Activated CD4-positive, alpha-beta memory T cell treated with anti-CD3 and anti-CD28 coated beads for 36 hours (primary cell): ENCODE data around the gene CLNS1A. TPM values are rescaled to one million over a fixed set of nuclear protein-coding genes. Genes with fewer than 3 reads are reported as not detected.
A peak's percentile ranks its signal among the peaks of the same experiment; 100 is the strongest.

Experiments used
- CTCF ChIA-PET: fragments of 350-600 bp; sonication (Branson Sonifier 250); formaldehyde crosslinking; loops from one replicate; lab custom pipeline; 2021; ENCODE audit warnings: antibody characterized with exemption, inconsistent platforms; lab: Charles Lee
- POLR2A ChIA-PET: fragments of 350-600 bp; sonication (Branson Sonifier 250); formaldehyde crosslinking; loops from one replicate; lab custom pipeline; 2021; ENCODE audit warnings: antibody characterized with exemption; lab: Charles Lee
- DNase-seq: peaks from one replicate; pipeline ENCODE4 v3.0.0-alpha.2; 2020
- H3K27ac Mint-ChIP-seq: one replicate; pipeline ENCODE4 v1.8.0; 2021; ENCODE audit warnings: mixed read lengths
- H3K27me3 Mint-ChIP-seq: one replicate; pipeline ENCODE4 v1.8.0; 2021; ENCODE audit warnings: mixed read lengths
- H3K36me3 Mint-ChIP-seq: one replicate; pipeline ENCODE4 v1.8.0; 2021; ENCODE audit warnings: mixed read lengths
- H3K4me1 Mint-ChIP-seq: one replicate; pipeline ENCODE4 v1.8.0; 2021; ENCODE audit warnings: low read depth, mixed read lengths
- H3K4me3 Mint-ChIP-seq: one replicate; pipeline ENCODE4 v1.8.0; 2021; ENCODE audit warnings: mild to moderate bottlenecking, mixed read lengths
- H3K9me3 Mint-ChIP-seq: one replicate; pipeline ENCODE4 v1.8.0; 2021; ENCODE audit warnings: mixed read lengths
- intact Hi-C: fragments of 100-400 bp; cut with micrococcal nuclease; formaldehyde crosslinking; loops from one replicate; pipeline ENCODE4 v1.15.1; 2023
- total RNA-seq, 2 experiments: library from RNA; stranded (reverse); gene quantifications; one replicate each; pipeline ENCODE4 v1.2.3, GENCODE V29; 2021

Gene CLNS1A
- total RNA-seq, 2 experiments from 2014 or later, result 199 to 200 TPM

DNA sequence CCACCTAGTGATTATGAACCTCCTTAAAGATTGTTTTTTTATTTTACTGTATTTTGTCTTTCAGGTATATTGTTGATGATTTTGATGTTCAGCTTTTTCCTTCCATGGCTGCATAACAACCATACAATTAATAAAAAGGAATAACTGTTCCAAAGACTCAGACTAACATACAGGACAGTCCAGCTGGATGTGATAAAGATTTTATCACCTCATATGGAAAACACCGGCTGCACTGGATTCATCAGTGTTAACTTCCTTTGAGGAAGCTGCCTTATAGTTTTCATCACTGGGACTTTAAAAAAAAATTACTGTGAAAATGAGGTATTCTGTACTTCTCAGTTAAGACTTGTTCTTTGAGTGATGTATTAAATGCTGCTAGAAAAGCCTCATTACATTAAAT, 28.4 kb downstream of the CLNS1A start:
- ChIA-PET POLR2A (no interaction called here), CTCF (interaction anchor here (3.0 kb wide), 1 partner anchor 10 kb away, joined by 12 read pairs; no protein-coding TSS in a partner anchor)
- Mint-ChIP-seq H3K36me3 (peaks cover 35% of the 10 kb centered on the region), H3K4me1 (no peaks in the 10 kb centered on the region), H3K27me3 (no peaks in the 10 kb centered on the region), H3K27ac (no peak overlapping the region), H3K4me3 (no peak overlapping the region), H3K9me3 (no peaks in the 10 kb centered on the region)
- intact Hi-C loops, result no loop called here
- no peak for DNase-seq

DNA sequence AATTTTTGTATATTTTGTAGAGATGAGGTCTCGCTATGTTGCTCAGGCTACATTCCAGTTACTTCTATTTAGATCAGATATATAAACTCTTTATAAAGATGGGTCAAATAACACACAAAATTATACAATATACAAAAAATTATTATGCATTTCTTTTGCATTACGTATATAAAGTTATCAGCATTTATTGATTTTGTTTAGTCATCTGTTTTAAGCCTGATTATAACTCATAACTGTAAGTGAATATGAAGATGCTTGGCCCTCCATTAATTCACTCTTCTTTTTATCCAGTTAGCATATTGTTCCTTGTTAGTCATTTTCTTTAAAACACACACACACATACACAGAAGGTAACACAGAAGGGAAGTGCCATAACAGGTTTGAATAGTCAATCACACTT, 33.3 kb downstream of the CLNS1A start:
- CTCF ChIA-PET, result interaction anchor here (3.6 kb wide), 1 partner anchor 15 kb away, joined by 22 read pairs; no protein-coding TSS in a partner anchor
- intact Hi-C loops, result no loop called here
- peaks cover 19% of the 10 kb centered on the region for H3K36me3 Mint-ChIP-seq

DNA sequence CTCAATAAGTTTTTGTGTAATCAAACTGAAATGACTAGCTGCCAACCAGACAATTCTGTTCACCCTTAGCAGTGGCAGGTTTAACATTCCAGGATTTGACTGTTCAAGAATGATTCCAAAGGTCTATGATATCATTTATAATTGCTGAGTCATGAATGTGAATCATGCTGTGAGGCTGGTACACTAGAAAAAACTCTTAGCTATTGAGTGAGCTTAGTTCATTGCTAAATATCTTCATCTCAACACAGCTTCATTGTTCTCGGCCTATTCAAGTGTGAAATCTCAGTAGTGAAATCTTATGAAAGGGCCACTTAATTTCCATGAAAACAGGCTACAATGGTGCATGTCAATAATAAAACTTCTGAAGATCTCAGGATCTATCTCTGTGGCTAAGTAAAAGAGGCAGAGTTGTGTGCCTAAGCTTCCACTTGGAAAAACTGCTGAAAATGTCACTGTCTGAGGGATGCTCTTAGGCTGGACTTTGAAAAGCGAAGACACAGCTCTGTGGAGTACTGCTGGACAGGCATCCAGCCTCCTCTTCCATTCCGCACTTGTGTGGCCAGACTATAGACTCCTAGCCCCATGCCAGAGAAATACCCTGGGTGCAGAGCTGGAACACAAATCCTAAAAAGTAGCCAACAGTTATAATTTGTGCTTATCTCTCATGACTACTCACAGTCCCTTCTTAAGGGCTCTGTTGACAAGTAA, 35.1 kb downstream of the CLNS1A start:
- Mint-ChIP-seq H3K9me3 (no peaks in the 10 kb centered on the region), H3K4me3 (no peak overlapping the region), H3K36me3 (peaks cover 11% of the 10 kb centered on the region), H3K27me3 (no peaks in the 10 kb centered on the region), H3K27ac (no peak overlapping the region), H3K4me1 (no peaks in the 10 kb centered on the region)
- no peak for DNase-seq
- POLR2A ChIA-PET, result no interaction called here
- CTCF ChIA-PET, result interaction anchor here (0.9 to 3.6 kb wide), 2 partner anchors 17 to 410 kb away, joined by 3 to 22 read pairs; no protein-coding TSS in a partner anchor
- intact Hi-C loops, result no loop called here

More for the DNA sequence above, 33.3 kb downstream of the CLNS1A start:
- Mint-ChIP-seq H3K27me3 (no peaks in the 10 kb centered on the region), H3K4me1 (no peaks in the 10 kb centered on the region), H3K27ac (no peak overlapping the region), H3K9me3 (no peaks in the 10 kb centered on the region), H3K4me3 (no peak overlapping the region)
- DNase-seq, result no peak
- POLR2A ChIA-PET, result no interaction called here

DNA sequence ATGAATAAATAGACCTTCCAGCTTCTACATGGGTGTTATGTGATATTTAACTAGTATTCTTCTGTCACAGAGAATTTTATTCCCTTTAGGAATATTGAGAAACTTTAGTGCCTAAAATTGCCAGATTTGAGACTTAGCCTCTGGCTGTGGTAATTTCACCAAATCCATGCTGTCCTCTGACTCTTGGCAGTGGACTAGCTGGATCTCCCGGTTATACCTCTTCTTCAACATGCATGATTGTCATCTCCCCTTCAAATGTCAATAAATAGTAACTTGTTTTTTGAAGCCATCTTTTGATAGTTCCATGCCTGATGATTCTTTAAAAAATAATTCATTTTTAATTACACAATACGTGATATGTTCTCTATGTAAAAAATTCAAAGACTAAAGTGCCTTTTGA, 39.4 kb downstream of the CLNS1A start:
- Mint-ChIP-seq H3K4me3 (no peak overlapping the region), H3K36me3 (peaks cover 6% of the 10 kb centered on the region), H3K4me1 (no peaks in the 10 kb centered on the region), H3K27ac (no peak overlapping the region), H3K27me3 (no peaks in the 10 kb centered on the region), H3K9me3 (no peaks in the 10 kb centered on the region)
- POLR2A ChIA-PET, result interaction anchor here (0.6 kb wide), 1 partner anchor 9 kb away, joined by 3 read pairs; no protein-coding TSS in a partner anchor
- CTCF ChIA-PET, result interaction anchor here (1.6 kb wide), 1 partner anchor 21 kb away, joined by 4 read pairs; no protein-coding TSS in a partner anchor
- no peak for DNase-seq
- intact Hi-C loops, result no loop called here

DNA sequence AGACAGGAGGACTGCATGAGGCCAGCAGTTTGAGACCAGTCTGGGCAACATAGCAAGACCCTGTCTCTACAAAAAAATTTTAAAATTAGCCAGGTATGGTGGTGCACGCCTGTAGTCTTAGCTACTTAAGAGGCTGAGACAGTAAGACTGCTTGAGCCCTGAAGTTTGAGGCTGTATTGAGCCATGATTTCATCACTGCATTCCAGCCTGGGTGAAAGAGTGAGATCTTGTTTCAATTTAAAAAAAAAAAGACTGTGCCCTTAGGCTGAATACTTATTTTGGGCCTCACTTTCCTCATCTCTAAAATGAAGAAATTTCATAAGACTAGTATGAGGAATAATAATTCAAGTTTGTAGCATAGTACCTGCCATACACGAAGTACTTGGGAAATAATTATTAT, 41.0 kb downstream of the CLNS1A start:
- Mint-ChIP-seq H3K4me1 (no peaks in the 10 kb centered on the region), H3K27ac (no peak overlapping the region), H3K9me3 (no peaks in the 10 kb centered on the region), H3K27me3 (no peaks in the 10 kb centered on the region), H3K4me3 (no peak overlapping the region), H3K36me3 (peaks cover 3% of the 10 kb centered on the region)
- ChIA-PET CTCF (no interaction called here), POLR2A (no interaction called here)
- intact Hi-C loops, result no loop called here
- DNase-seq, result no peak

DNA sequence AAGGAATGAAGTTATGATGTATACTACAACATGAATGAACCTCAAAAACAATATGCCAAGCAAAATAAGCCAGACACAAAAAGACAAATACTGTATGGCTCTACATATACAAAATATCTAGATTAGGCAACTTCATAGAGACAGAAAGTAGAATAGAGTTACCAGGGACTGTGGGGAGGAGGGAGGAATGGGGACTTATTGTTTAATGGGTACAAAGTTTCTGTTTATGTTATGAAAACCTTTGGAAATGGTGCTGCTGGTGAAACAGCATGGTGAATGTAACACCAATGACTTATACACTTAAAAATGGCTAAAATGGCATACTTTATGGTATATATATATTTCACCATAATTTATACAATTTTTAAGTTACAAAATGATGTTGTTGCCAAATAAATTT, 43.7 kb downstream of the CLNS1A start:
- CTCF ChIA-PET, result interaction anchor here (1.2 kb wide), 1 partner anchor 37 kb away, joined by 3 read pairs; no protein-coding TSS in a partner anchor
- POLR2A ChIA-PET, result no interaction called here
- no peaks in the 10 kb centered on the region for H3K9me3 Mint-ChIP-seq

DNA sequence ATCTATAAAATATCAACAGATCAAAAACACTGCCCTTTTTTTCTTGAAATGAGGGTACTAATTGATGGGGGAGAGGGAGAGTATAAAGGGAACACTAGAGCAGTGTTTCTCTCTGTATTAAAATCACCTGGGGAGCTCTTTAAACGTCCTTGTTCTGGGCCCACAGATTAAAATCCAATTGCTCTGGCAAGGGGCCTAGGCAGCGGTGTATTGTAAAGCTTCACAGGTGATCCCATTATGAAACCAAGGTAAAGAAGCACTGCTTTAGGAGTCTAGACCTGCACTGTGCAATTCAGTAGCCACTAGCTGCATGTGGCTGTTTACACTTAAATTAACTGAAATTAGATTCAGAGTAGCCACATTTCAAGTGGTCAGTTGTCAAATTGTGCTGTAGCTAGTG, 44.9 kb downstream of the CLNS1A start:
- intact Hi-C loops, result no loop called here
- ChIA-PET CTCF (interaction anchor here (1.1 kb wide), 1 partner anchor 27 kb away, joined by 3 read pairs; no protein-coding TSS in a partner anchor), POLR2A (no interaction called here)
- no peak overlapping the region for H3K4me3 Mint-ChIP-seq
- no peak for DNase-seq
- H3K4me1 Mint-ChIP-seq, result peaks cover 18% of the 10 kb centered on the region
- no peaks in the 10 kb centered on the region for H3K9me3 Mint-ChIP-seq
- H3K36me3 Mint-ChIP-seq, result no peaks in the 10 kb centered on the region
- no peak overlapping the region for H3K27ac Mint-ChIP-seq
- no peaks in the 10 kb centered on the region for H3K27me3 Mint-ChIP-seq

More for the DNA sequence above, 43.7 kb downstream of the CLNS1A start:
- Mint-ChIP-seq H3K27me3 (no peaks in the 10 kb centered on the region), H3K4me3 (no peak overlapping the region), H3K27ac (no peak overlapping the region), H3K4me1 (peaks cover 13% of the 10 kb centered on the region), H3K36me3 (no peaks in the 10 kb centered on the region)
- DNase-seq, result no peak
- intact Hi-C loops, result no loop called here

DNA sequence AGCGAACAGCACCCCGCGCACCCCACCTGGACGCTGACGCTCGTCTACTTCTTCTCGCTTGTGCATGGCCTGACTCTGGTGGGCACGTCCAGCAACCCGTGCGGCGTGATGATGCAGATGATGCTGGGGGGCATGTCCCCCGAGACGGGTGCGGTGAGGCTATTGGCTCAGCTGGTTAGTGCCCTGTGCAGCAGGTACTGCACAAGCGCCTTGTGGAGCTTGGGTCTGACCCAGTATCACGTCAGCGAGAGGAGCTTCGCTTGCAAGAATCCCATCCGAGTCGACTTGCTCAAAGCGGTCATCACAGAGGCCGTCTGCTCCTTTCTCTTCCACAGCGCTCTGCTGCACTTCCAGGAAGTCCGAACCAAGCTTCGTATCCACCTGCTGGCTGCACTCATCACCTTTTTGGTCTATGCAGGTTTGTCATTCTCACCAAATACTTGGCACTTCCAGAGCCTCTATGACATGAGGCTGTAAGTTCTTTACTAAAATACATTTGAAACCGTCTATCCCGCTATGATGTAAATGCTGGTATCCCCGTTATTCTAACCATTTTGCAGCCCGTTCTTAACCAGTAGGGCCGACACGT, 47.3 kb downstream of the CLNS1A start:
- no peaks in the 10 kb centered on the region for H3K36me3 Mint-ChIP-seq
- peaks cover 5% of the 10 kb centered on the region for H3K27me3 Mint-ChIP-seq
- POLR2A ChIA-PET, result no interaction called here
- intact Hi-C loops, result no loop called here
- CTCF ChIA-PET, result no interaction called here
- H3K27ac Mint-ChIP-seq, result no peak overlapping the region
- peaks cover 18% of the 10 kb centered on the region for H3K4me1 Mint-ChIP-seq
- H3K4me3 Mint-ChIP-seq, result peak overlapping the region; percentile 80
- DNase-seq, result no peak
- no peaks in the 10 kb centered on the region for H3K9me3 Mint-ChIP-seq

DNA sequence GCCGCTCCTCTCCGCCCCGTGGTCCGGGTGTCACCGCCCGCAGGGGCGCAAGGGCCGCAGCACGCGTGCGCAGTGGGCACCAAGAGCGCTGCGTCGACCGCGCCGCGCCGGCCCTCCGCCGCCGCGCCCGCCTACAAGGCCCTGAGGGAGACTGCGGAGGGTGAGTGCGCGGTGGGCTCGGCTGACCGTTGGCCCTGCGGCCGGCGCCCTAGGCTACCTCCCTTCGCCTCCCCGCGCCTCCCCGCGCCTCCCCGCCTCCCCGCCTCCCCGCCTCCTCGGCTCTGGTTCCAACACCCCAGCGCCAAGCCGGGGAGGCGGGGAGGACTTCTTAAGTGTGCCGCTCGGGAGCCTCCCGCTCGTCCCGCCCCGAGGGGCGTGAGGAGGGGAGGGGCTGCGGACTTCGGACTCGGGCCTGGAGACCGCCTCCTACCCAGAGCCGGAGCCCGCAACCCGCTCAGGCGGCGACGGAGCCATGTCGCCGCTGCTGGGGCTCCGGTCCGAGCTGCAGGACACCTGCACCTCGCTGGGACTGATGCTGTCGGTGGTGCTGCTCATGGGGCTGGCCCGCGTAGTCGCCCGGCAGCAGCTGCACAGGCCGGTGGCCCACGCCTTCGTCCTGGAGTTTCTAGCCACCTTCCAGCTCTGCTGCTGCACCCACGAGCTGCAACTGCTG, 47.9 kb downstream of the CLNS1A start, which contains the start of gene AQP11:
Gene AQP11 (plus strand): TSS at position 433 of the 673 bp plus-strand sequence. CDS start 40 bp downstream, at position 473.
- intact Hi-C loops, result no loop called here
- DNase-seq, result peak; percentile 71
- H3K27me3 Mint-ChIP-seq, result peaks cover 8% of the 10 kb centered on the region
- H3K27ac Mint-ChIP-seq, result no peak within 1 kb of the TSS
- ChIA-PET POLR2A (interaction anchor here (0.5 kb wide), 1 partner anchor 9 kb away, joined by 3 read pairs; no protein-coding TSS in a partner anchor), CTCF (interaction anchor here (1.0 kb wide), 1 partner anchor 30 kb away, joined by 3 read pairs; no protein-coding TSS in a partner anchor)
- no peaks in the 10 kb centered on the region for H3K9me3 Mint-ChIP-seq
- H3K4me3 Mint-ChIP-seq, result peak within 1 kb of the TSS; percentile 81
- H3K4me1 Mint-ChIP-seq, result peaks cover 18% of the 10 kb centered on the region
- no peaks in the 10 kb centered on the region for H3K36me3 Mint-ChIP-seq

DNA sequence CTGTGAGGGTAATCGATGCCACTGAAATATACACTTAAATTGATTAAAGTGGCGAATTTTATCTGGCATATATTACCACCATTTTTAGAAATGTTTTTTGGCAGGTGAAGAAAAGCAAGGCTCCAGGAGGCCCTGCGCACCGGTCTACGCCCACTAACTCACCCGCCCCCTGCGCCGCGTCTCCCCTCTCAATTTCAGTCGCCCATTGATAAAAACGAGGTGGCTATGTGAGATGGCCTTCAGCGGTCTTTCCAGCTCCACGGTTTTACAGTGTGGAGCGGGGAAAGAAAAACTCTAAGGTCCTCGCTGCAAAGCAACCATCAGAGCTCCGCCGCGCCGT, 48.4 kb downstream of the CLNS1A start:
- no peaks in the 10 kb centered on the region for H3K36me3 Mint-ChIP-seq
- H3K27me3 Mint-ChIP-seq, result peaks cover 8% of the 10 kb centered on the region
- no peaks in the 10 kb centered on the region for H3K9me3 Mint-ChIP-seq
- ChIA-PET POLR2A (interaction anchor here (0.5 kb wide), 1 partner anchor 9 kb away, joined by 3 read pairs; no protein-coding TSS in a partner anchor), CTCF (interaction anchor here (1.0 kb wide), 1 partner anchor 30 kb away, joined by 3 read pairs; no protein-coding TSS in a partner anchor)
- H3K4me1 Mint-ChIP-seq, result peaks cover 18% of the 10 kb centered on the region
- intact Hi-C loops, result no loop called here
- no peak for DNase-seq
- peak overlapping the region; percentile 81 for H3K4me3 Mint-ChIP-seq
- H3K27ac Mint-ChIP-seq, result no peak overlapping the region

DNA sequence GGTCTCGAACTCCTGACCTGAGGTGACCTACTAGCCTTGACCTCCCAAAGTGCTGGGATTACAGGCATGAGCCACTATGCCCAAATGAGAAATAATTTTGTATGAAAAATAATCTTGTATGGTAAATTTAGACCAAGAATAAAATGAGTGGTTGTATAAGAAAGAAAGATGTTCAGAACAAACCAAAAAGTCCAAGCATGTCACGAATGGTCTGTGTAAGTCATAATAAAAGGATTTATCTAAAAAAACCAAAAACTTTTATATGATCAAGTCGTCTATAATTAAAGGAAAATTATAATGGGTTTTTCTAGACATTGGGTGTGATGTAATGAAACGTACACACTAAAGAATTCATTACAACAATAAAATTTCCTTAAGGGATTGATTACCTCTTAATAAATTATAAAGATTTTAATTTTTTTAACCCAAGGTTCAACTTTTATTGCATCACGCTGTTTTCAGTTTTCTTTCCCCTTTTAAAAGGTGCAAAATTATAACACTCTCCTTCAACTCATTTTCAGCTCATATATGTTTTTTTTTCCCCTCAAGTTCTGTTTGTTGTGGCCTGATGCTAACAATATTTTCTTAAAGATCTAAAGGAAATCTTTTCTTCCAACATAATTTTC, 56.8 kb downstream of the CLNS1A start:
- no peak for DNase-seq

More for the DNA sequence above, 56.8 kb downstream of the CLNS1A start:
- H3K27ac Mint-ChIP-seq, result no peak overlapping the region
- peaks cover 5% of the 10 kb centered on the region for H3K36me3 Mint-ChIP-seq
- no peaks in the 10 kb centered on the region for H3K4me1 Mint-ChIP-seq
- ChIA-PET POLR2A (interaction anchor here (1.0 kb wide), 1 partner anchor 53 kb away, joined by 3 read pairs; no protein-coding TSS in a partner anchor), CTCF (no interaction called here)
- peaks cover 22% of the 10 kb centered on the region for H3K9me3 Mint-ChIP-seq
- peaks cover 7% of the 10 kb centered on the region for H3K27me3 Mint-ChIP-seq
- intact Hi-C loops, result no loop called here
- H3K4me3 Mint-ChIP-seq, result no peak overlapping the region
